Measurements from ENCODE around the gene TBC1D19.

Gene TBC1D19

DNA sequence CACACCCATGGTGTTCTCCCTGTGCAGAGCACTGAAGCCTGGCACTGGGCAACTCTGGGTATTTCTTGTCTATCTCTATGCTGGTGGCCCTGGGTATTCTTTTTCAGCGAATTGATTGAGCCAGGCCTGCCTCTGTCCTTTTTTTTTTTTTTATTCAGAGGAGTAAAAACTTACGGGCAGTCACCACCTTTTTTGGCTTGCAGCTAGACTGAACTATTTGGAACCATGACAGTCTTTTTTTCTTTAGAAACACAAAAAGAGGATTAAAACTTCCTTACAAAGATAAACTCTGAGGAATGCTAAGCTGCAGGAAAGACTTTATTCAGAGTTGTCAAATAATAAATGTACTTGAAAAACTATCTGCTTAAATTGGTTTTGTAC, 157.6 kb downstream of the TBC1D19 start:
- DNase-seq = no peak

DNA sequence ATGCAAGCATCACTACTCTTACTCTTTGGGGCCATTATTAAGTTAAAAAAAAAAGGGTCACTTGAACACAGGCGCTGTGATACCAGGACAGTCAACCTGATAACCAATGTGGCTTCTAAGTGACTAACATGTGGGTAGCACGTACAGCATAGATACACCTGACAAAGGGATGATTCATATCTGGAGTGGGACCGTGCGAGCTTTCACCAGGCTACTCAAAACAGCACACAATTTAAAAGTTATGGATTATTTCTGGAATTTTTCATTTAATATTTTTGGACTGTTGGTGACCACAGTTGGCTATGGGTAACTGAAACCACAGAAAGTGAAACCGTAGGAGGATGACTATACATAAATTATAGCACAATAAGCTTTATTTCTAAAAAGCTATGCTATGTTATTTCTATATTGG, 162.9 kb downstream of the TBC1D19 start:
- DNase-seq = peak; percentile 19

DNA sequence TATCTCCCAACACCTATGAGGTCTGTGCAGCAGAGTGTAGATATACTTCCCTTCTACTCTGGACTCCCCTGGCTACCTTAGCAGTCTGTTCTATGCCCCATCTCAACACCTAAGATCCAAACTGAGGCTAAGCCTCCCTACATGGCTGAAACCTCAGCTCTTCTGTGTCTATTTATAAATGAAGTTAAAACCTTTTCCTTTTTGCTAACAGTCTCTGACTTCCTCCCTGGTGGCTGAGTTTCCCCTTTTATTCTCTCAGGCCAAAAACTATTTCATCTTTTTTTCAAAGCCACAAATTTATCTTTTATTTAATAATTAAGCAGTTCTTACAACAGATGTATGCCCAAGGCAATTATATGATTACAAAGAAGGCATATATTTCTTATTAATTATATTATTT, 164.9 kb downstream of the TBC1D19 start:
- DNase-seq = no peak

DNA sequence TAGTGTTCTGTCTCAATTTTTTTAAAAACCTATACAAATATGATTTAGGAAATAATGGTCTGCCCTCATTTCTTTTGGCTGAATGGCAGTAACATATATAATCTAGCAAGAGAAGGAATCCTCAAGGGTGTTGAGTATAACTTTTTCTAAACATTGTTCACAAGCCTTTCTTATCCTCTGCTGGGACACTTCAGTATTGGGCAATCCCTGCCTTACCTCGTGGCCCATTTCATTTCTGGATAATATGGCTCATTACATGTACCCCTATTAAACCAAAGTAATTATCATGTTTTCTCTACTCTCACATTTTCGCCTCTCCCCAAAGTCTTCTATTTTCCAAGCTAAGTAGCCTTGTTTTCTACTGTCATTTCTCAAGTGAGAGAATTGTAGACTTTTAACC, 166.0 kb downstream of the TBC1D19 start:
- no peak for DNase-seq

DNA sequence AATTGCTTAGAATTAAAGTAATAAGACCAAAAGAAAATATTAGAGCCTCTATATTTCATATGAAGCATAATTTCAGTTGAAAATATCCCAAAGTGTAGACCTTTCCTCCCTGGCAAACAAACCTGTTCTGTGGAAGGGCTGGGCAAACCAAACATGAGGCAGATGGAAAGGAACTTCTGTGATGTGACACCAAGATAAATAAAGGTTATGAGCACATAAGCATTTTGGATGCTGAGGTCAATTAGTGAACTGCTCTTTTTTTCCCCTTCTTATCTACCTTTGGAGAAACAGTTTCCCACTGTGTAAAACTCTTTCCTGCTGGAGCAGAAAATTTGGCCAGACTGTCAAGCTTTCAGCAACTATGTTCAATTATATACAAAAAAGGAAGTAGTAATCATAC, 167.1 kb downstream of the TBC1D19 start:
- no peak for DNase-seq

DNA sequence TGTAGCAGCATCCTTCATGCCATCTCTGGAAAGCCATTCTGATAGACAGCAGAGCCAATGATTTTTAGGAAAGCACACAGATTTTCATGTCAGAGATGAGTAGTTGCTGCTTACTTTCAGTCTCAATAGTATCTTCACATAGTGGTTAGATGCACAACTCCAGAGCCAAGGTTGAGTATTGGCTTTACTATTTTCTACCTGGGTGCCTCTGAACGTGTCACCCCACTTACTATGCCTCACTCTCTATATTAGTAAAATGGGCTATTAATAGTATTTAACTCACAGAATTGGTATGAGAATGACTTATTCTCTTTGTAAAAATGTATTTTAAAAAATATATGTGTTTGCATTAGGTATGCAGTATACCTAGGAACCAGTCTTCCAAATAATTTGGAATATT, 168.0 kb downstream of the TBC1D19 start:
- no peak for DNase-seq

GRCh38 chr4:26753187-26753586, 169.3 kb downstream of the TBC1D19 start:
- no peak for DNase-seq

DNA sequence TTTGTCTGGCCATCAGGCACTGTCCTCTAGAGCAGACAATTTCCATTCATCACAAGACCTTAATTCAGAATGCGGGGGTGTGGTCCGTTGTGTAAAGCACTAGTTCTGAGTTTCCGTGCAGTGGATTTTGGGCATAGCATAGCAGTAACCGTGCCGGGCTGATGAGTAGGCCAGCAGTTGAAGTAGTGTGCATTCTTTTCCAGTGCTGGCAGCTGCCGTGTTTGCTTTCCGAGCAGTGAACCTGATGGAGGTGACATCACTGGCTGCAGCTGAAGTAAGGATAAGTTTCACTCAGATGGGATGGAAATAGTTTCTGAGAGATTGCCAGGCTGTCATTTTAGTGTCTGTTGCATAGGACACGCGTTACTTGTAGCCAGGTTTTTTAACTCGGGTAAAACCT, 169.7 kb downstream of the TBC1D19 start:
- no peak for DNase-seq

DNA sequence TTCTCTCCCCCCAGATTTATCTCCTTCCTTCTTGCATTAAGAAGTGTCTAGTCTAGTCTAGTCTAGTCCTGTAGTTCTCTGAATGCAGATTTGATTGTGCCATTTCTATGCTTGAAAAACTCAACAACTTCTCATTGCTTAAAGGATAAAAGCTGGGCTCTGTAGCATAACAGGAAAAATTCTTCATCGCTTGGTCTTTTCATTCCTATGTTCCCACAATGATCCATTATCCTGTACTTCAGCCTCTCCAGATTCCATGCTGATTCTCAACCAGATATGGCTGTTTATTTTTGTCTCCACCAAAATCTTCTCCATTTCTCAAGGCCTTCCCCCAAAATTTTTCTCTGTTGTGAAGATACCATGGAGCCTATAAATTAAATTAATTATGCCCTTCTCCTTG, 173.9 kb downstream of the TBC1D19 start:
- no peak for DNase-seq

DNA sequence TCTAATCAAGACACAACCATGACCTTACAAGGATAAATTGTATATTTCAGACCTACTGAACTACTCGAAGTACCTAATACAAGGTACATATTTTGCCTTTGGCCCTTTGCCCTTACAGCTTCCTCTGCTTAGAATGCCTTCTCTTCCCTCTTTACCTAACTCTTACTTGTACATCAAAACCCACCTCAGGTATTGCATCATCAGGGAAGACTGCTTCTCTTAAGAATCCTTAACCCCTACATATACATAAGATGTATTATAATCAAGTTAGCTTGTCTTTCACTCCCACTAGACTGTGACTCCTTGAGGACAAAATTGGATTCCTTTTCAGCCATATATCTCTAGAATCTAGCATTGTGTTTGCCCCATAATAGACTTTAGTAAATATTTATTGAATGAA, 175.0 kb downstream of the TBC1D19 start:
- no peak for DNase-seq

DNA sequence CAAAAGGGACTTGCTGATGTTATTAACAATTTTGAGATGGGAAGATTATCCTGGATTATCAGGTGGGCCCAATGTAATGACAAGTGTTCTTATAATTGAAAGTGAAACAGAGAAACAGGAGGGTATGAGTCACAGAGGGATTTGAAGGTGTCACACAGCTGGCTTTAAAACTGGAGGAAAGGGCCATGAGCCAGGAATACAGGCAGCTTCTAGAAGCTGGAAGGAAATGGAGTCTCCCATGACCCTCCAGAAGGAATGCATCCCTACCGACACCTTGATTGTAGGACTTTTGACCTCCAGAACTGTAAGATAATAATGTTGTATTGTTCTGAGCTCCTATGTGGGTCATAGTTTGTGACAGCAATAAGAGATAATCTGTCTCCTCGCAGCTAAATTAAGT, 178.8 kb downstream of the TBC1D19 start:
- DNase-seq = no peak

GRCh38 chr4:26763063-26763462, 179.2 kb downstream of the TBC1D19 start:
- no peak for DNase-seq

- no peak for DNase-seq
Observed at GRCh38 chr4:26763648-26764047, 179.8 kb downstream of the TBC1D19 start.

GRCh38 chr4:26764231-26764630, 180.3 kb downstream of the TBC1D19 start:
- DNase-seq = no peak

GRCh38 chr4:26765515-26765914, 181.6 kb downstream of the TBC1D19 start:
- no peak for DNase-seq

DNA sequence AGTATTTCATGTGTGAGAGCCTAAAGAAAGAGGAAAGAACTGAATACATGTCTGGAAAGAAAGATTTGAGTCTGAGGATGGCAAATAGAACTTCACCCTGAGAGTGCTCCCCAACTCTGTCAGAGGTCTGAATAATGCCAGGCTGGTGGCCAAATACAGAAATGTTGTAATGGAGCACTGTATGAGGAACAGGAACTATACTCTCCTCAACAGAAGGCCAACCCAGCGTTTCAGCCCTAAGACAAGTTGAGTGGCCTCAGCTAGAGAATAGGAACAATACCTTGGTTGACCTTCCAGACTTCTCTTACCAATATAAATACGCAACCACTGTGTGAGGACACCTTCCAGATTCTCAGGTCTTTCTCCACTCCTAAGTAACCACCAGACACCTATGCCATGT, 182.3 kb downstream of the TBC1D19 start:
- DNase-seq = no peak

- no peak for DNase-seq
Observed at GRCh38 chr4:26772096-26772873, 188.4 kb downstream of the TBC1D19 start.

DNA sequence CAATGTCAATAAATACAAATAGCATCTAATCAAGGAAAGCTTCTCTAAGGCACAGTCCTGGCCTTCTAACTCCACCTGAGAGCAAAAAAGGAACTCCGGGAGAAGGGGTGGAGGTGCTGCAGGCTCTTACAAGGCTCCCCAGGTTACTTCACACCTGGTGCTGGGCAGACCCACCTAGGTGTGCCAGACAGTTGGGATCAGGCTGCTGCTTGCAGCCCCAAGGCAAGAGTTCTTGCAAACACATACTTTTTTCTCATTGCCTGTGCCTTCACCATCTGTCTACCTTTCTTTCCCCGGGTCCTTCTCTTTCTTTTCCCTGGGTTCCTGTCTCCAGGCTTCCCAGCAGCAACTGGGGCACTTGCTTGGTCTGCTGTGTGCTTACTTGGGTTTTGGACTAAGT, 195.3 kb downstream of the TBC1D19 start:
- DNase-seq = no peak

DNA sequence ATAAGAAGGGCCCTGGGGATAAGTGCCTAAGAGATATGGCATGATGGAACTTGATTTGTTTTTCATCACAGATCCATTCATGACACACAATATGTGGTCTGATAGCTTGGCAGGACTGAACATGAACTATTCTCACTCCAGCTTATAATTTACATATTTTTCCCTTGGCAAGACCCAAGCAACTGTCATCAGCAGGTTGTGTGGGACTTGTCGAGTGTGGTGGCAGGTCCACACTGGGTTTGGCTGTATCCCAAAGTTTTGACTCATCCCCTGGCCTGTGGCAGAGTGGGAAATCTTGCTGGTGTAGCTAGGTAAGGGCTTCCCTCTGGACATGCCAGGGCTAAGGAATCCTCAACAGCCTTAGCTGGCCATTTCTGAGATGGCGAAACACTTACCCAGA, 195.8 kb downstream of the TBC1D19 start:
- DNase-seq = no peak

DNA sequence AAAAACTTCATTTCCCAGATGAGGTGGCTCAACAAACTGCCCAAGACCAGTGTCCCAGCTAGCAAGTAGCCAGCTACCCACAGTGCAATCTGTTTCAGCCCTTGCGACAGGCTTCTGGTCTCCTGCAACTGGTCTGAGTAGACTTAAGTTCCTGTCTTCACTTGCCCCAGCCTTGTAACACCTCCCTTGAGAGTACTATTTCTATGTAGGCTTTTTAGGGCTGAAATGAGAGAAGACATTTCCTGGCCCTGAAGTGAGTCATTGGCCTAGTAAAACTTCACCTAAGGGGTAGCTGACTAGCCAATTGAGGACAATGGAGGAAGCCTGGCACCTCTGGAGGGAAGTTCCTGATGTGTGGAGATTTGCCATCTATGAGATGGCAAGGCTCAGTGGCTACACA, 196.7 kb downstream of the TBC1D19 start:
- DNase-seq = peak; percentile 13

DNA sequence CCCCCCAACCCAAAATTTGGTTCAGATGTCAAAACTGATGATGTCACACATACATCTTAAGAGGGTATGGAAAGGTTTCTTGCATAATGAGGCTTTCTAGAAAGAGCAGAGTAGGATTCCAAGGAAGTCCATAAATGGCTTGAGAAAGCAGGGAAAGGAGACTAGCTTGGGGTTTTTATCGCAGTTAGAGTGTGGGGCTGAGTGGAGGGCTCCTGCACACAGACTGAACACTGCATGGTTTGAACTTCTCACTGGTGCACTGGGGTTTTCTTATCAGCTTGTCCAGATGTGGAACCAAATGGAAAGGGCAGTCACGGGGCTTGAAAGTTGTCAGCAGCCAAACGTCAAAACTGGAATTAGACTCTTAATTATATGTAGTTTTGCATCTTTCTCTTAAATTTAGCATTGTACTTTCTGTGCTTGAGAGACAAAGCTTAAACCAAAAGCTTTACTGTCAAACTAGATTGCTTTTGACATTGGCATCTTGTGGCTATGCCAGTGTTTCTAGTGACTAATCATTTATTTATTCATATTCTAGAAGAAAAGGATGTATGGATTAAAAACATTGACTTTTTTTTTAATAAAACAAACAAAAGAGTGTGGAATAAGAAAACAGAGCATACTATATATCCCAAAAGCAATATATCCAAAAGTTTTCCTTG, 198.4 kb downstream of the TBC1D19 start:
- no peak for DNase-seq

DNA sequence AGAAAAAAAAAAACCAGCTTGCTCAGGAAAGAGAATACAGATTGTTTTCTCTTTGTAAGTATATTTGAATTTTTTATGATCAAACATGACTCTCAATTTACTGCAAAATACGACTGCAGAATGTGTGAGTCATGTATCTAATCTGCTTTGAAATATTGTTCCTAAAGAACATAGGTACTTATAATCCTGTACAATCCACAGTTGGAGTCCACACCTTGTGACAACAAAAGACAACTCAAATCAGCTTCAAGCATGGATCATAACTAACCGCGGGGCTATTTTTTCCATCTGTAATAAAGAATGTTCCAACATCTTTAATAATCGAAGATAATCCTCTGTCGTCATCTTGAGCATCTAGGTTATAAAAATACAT, 198.9 kb downstream of the TBC1D19 start:
- no peak for DNase-seq

DNA sequence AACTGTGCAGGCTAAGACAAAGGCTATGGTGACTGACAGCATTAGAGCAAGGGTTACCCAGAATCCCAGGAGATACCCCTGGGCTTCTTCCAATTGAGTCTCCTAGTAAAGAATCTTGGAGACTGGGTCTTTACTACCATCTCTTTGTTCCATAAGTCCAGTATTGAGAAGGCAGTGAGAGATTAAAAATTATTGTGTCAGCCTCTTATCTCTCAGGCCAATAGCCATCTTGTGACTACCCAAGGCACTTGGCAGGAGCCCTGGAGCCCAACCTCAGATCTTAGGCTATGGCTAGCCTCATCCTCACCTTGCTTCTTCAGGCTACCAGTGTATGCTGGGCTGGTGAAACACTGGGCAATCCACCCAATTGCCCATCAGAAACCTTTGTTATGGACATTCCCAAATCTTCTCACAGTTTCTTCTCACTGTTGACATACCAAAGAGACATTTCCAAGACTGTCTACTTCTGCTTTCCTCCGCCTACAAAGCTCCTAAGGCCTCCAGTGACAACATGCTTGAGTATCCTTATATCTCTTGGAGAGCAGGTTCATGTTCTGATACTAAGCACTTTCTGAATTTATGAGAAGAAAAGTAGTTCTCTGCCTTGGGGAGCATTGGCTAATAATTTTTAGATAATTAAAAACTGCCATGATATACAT, 200.5 kb downstream of the TBC1D19 start:
- no peak for DNase-seq

DNA sequence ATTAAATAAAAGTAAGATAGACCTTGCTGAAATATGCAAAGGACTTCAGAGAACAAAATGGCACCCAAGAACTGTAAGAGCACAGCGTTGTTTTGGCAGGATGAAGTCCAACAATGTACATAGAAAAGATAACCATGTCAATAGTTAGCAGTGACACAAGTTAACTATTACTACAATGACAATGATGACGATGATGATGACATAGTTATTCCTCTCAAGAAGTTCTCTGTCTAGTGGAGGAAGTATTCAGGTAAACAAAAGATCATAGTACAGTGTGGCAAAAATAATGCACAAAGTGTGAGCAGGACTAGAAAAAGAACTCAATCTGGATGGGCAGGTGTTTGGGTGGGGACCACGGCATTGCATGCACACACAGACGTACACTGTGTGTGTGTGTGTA, 201.4 kb downstream of the TBC1D19 start:
- DNase-seq = no peak
